NCI-H2227 (cell line): Measurements from ENCODE around the gene DNAH3.
A peak's percentile ranks its signal among the peaks of the same experiment; 100 is the strongest.
"Not testable (repeated sequence)": the region's sequence is repeated elsewhere in the genome, so short reads cannot be mapped to it uniquely, and the experiment has no call there.

Source experiments
- DNase-seq: peaks from one replicate; lab custom pipeline; 2025; ENCODE audit not compliant: unreplicated experiment; lab: John Stamatoyannopoulos, UW

DNAH3 gene

DNA sequence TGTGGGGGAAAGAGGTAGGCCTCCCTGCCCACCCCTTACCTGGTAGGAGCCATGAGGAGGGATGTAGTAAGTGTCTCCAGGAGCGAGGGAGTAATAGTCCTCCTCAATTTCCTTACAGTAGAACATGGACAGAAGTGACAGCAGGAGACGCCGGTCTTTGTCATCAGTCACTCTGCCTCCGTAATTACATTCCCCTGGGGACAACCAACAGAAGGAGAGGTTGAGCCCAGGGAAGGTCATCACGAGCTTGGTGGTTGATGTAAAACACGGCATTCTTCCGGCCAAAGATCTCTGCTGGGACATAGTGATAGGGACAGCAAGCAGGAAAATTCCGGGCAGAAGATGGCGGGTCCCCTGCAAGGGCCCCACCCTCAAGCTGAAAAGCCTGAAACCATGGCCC, 202.2 kb downstream of the DNAH3 start:
- DNase-seq: no peak

DNA sequence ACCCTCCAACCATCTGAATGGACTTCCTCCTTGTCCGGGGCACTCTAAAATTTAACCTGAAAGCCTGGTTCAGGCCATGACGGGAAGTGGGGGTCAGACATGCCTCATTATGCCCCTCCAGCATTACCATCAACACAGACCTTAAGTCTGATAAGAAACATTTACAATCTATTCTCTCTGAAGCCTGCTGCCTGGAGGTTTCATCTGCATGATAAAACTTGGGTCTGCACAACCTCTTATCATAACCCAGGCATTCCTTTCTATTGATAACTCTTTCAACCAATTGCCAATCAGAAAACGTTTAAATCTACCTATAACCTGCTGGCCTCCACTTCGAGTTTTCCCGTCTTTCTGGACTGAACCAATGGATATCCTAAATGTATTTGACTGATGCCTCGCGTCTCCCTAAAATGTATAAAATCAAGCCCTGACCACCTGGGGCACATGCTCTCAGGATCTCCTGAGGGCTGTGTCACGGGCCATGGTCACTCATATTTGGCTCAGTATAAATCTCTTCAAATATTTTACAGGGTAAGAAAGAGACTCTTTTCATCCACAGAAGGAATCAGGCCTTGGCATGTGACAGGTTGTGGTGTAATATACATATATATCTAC, 204.5 kb downstream of the DNAH3 start:
- no peak for DNase-seq

GRCh38 chr16:20945575-20945875, 205.1 kb downstream of the DNAH3 start:
- not testable (repeated sequence) for DNase-seq

DNA sequence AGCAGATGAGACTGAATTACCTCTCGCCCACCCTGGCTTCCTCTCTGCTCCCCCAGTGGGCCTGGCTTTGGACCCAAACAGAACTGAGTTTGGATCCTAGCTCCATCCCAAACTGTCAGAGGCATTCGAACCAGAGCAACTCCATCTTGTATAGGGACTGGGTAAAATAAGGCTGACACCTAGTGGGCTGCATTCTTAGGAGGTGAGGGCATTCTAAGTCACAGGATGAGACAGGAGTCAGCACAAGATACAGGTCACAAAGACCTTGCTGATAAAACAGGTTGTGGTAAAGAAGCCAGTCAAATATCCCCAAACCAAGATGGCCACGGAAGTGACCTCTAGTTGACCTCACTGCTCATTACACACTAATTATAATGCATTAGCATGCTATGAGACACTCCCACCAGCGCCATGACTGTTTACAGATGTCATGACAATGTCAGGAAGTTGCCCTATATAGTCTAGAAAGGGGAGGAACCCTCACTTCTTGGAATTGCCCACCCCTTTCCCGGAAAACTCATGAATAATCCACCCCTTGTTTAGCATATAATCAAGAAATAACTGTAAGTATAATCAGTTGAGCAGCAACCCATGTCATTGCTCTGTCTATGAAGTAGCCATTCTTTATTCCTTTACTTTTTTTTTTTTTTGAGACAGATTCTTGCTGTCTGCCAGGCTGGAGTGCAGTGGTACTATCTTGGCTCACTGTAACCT, 205.6 kb downstream of the DNAH3 start:
- no peak for DNase-seq

DNA sequence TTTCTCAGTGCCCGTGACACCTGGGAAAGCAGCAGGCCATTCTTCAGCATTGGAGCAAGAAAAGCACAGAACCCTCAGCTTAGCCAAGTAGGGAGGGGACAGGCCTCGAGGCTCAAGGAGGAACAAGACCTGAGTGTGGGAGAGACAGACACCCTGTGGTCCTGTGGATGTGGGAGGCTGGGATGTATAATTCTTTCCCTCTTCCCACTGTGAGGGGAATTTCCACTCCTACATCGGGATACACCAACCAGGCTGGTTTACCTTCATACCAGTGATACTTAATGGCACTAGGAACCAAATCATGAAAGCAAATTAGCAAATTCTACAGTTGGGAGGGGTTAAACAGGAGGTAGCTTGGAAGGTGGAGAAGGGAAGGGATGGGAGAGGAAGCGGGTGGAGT, 208.4 kb downstream of the DNAH3 start:
- DNase-seq: no peak

DNA sequence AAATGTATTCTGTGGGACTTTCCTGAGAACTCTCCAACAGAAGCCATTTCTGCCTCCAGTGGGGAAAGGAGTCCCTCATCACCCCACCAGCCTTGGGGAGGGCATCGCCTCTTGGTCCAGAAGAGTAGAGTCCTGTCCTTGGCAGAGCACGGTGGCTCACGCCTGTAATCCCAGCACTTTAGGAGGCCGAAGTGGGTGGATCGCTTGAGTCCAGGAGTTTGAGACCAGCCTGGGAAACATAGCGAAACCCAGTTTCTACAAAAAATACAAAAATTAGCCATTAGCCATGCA, 209.1 kb downstream of the DNAH3 start:
- DNase-seq: no peak

GRCh38 chr16:20940871-20941635, 209.6 kb downstream of the DNAH3 start:
- no peak for DNase-seq

GRCh38 chr16:20939611-20940010, 211.0 kb downstream of the DNAH3 start:
- DNase-seq: no peak

GRCh38 chr16:20938426-20938825, 212.2 kb downstream of the DNAH3 start:
- no peak for DNase-seq

- DNase-seq: no peak
Measured at GRCh38 chr16:20937736-20938135, 212.9 kb downstream of the DNAH3 start.

- no peak for DNase-seq
Measured at GRCh38 chr16:20933589-20933988, 217.1 kb downstream of the DNAH3 start.

DNA sequence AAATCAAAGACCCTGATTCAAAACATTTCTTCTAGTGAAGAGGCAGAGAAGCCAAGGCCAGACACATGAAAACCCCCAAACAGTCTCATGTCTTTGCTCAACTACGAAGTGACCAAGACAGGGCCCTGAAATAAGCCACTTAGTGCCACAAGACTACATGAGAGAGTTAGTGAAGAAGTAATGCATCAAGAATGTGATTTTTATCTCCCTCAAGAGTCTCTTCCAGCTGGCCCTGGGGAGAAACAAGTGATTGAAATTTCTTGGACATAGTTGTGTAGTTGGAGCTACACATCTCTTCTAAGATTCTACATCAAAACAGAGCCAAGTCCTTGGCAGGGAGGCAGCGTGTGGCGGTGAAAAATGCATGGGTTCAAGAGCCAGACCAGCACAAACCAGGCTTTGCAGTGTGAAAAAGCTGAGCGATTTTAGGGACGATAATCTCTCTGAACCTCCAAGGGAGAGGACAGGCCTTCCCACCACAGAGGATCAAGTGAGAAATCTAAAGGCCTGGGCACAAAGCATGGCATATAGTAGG, 219.5 kb downstream of the DNAH3 start:
- DNase-seq: no peak

- DNase-seq: peak; percentile 78
Measured at GRCh38 chr16:20930365-20930690, 220.3 kb downstream of the DNAH3 start.

DNA sequence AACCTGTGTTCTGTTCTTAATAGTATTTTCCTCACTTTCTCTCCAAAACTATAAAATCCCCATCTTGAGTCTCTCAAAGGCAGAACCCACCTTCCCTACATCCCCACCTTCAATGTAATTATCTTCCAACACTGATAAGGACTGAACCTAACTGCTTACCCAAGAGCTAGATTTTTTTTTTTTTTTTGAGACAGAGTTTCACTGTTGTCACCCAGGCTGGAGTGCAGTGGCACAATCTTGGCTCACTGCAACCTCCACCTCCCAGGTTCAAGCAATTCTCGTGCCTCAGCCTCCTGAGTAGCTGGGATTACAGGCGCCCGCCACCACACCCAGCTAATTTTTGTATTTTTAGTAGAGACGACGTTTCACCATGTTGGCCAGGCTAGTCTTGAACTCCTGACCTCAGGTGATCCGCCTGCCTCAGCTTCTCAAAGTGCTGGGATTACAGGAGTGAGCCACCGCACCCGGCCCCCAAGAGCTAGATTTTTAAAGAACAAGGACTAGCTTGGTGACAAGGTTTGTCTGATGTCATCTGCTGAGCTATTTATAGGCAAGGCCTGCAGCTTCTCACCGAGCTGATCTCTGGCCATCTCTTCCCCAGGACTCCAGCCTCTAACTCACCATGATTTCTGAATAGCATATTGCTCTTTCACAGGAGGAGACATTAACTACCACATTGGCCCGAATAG, 220.8 kb downstream of the DNAH3 start:
- DNase-seq: peak; percentile 78

GRCh38 chr16:20928774-20929411, 221.8 kb downstream of the DNAH3 start:
- no peak for DNase-seq

- no peak for DNase-seq
Measured at GRCh38 chr16:20925751-20926150, 224.9 kb downstream of the DNAH3 start.

- no peak for DNase-seq
Measured at GRCh38 chr16:20923876-20924275, 226.8 kb downstream of the DNAH3 start.

GRCh38 chr16:20920799-20921198, 229.8 kb downstream of the DNAH3 start:
- DNase-seq: no peak

GRCh38 chr16:20920091-20920490, 230.6 kb downstream of the DNAH3 start:
- DNase-seq: no peak

GRCh38 chr16:20918486-20919239, 232.0 kb downstream of the DNAH3 start:
- no peak for DNase-seq

- no peak for DNase-seq
Measured at GRCh38 chr16:20916942-20917341, 233.7 kb downstream of the DNAH3 start.
